ENCODE data around the gene PARD6A. TPM values are rescaled to one million over a fixed set of nuclear protein-coding genes. Genes with fewer than 3 reads are reported as not detected.

Gene PARD6A
- total and polyA plus RNA-seq, 2 of the 4 experiments (the other 2 are of a cell fraction) = 0.36 to 0.55 TPM

DNA sequence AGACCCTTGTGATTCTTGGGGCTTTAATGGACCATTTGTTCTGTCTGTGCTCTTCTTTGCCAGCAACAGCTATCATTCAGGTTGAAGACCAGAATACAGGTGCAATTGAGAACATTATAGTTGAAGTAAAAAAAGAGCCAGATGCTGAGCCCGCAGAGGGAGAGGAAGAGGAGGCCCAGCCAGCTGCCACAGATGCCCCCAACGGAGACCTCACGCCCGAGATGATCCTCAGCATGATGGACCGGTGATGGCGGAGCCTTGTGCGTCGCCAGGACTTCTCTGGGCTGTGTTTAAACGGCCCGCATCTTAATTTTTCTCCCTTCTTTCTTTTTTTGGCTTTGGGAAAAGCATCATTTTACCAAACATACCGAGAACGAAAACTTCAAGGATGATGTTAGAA is 23.1 kb upstream of the PARD6A start:
- Histone ChIP-seq H3K4me2 (ENCODE audit: low read depth, low read length) (no peak overlapping the region), H3K4me3 (ENCODE audit: insufficient read depth, low read depth, low read length) (no peak overlapping the region), H3K23ac (ENCODE audit: low read depth, low read length) (no peak overlapping the region), H3K9me1 (ENCODE audit: insufficient read depth, low read length) (no peaks in the 10 kb centered on the region), H3K14ac (replicated peaks; ENCODE audit: low read depth, low read length) (no peak overlapping the region), H2BK15ac (ENCODE audit: low read depth, low read length) (no peak overlapping the region), H2AK5ac (ENCODE audit: low read depth, low read length) (no peak overlapping the region), H3K79me1 (ENCODE audit: low read depth in 1 of 2, low read length in 2 of 2) (peaks cover 5 to 12% of the 10 kb centered on the region in 2 experiments; a peak in 3 of 4 replicates), H2AFZ (replicated peaks; ENCODE audit: low read length, poor library complexity) (no peak overlapping the region), H3K56ac (ENCODE audit: extremely low read depth, insufficient read depth, low read length) (no peak overlapping the region), H3K18ac (ENCODE audit: low read depth, low read length) (no peak overlapping the region), H2BK5ac (ENCODE audit: low read depth, low read length, poor library complexity, severe bottlenecking) (no peak overlapping the region), H3K27ac (ENCODE audit: insufficient read depth, low read length) (no peak overlapping the region), H3K4ac (ENCODE audit: low read depth, low read length) (no peak overlapping the region), H3K27me3 (ENCODE audit: control insufficient read depth, insufficient read depth, low read length) (no peaks in the 10 kb centered on the region), H2AK9ac (replicated peaks; ENCODE audit: low read depth, low read length, poor library complexity) (no peak overlapping the region), H4K20me1 (ENCODE audit: insufficient read depth, low read length) (peaks cover 5% of the 10 kb centered on the region), H4K8ac (ENCODE audit: low read depth in 2 of 2, low read length in 2 of 2) (no peak overlapping the region), H3K4me1 (ENCODE audit: control insufficient read depth, insufficient read depth, low read length) (peaks cover 7% of the 10 kb centered on the region; the same call in 1 of the 2 replicates), H4K5ac (ENCODE audit: low read depth, low read length) (no peak overlapping the region), H4K91ac (ENCODE audit: insufficient read depth, low read depth, low read length) (no peak overlapping the region), H2BK20ac (ENCODE audit: low read depth, low read length) (no peak overlapping the region), H3K9me3 (ENCODE audit: control insufficient read depth, insufficient read depth, low read length) (no peaks in the 10 kb centered on the region), H2BK120ac (ENCODE audit: low read depth, low read length) (no peak overlapping the region), H3K36me3 (ENCODE audit: control insufficient read depth, insufficient read depth, low read length) (peaks cover 27% of the 10 kb centered on the region), H3K9ac (ENCODE audit: low read depth, low read length) (no peak overlapping the region)
- BruUV-seq (replicated peaks) = no TSS peak
- ATAC-seq (ENCODE audit: low read depth) = no peak
- in situ Hi-C loops (cut with MboI; ENCODE audit: low sequenced_read_pairs) (no loop called here), intact Hi-C loops (cut with micrococcal nuclease) (no loop called here), dilution Hi-C loops (cut with HindIII; ENCODE audit: low sequenced_read_pairs, unreplicated experiment) (no loop called here)
- ChIA-PET POLR2A (ENCODE audit: unreplicated experiment) (no interaction called here), CTCF (no interaction called here)
- WGBS, 2 experiments (ENCODE audit: extremely low coverage in 2 of 2, insufficient read length in 1 of 2) = 100% methylated on average over 1 of the region's 12 CpGs; no CpG with 5 or more reads in 1 of the 2 experiments
- TF ChIP-seq MAFK (IDR thresholded peaks at IDR 0.05; ENCODE audit: low read depth, low read length) = no peak
- no peak for TF ChIP-seq MAZ (IDR thresholded peaks at IDR 0.05; ENCODE audit: borderline replicate concordance, low read depth, low read length)
- no peak for TF ChIP-seq POLR2A (IDR thresholded peaks at IDR 0.05; ENCODE audit: low read depth, low read length)
- no peak for TF ChIP-seq RCOR1 (IDR thresholded peaks at IDR 0.05; ENCODE audit: insufficient replicate concordance, low read length)
- TF ChIP-seq, protein P1, sequence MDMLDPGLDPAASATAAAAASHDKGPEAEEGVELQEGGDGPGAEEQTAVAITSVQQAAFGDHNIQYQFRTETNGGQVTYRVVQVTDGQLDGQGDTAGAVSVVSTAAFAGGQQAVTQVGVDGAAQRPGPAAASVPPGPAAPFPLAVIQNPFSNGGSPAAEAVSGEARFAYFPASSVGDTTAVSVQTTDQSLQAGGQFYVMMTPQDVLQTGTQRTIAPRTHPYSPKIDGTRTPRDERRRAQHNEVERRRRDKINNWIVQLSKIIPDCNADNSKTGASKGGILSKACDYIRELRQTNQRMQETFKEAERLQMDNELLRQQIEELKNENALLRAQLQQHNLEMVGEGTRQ (IDR thresholded peaks at IDR 0.05; ENCODE audit: low read depth, low read length) = no peak
- TF ChIP-seq CEBPB (IDR thresholded peaks at IDR 0.05; ENCODE audit: low read depth, low read length) = no peak
- TF ChIP-seq MXI1 (IDR thresholded peaks at IDR 0.05; ENCODE audit: borderline replicate concordance, low read depth, low read length) = no peak
- no peak for TF ChIP-seq BHLHE40 (IDR thresholded peaks at IDR 0.05; ENCODE audit: low read depth, low read length)
- no peak for TF ChIP-seq SMC3 (IDR thresholded peaks at IDR 0.05; ENCODE audit: low read depth, low read length)
- TF ChIP-seq, protein P2, sequence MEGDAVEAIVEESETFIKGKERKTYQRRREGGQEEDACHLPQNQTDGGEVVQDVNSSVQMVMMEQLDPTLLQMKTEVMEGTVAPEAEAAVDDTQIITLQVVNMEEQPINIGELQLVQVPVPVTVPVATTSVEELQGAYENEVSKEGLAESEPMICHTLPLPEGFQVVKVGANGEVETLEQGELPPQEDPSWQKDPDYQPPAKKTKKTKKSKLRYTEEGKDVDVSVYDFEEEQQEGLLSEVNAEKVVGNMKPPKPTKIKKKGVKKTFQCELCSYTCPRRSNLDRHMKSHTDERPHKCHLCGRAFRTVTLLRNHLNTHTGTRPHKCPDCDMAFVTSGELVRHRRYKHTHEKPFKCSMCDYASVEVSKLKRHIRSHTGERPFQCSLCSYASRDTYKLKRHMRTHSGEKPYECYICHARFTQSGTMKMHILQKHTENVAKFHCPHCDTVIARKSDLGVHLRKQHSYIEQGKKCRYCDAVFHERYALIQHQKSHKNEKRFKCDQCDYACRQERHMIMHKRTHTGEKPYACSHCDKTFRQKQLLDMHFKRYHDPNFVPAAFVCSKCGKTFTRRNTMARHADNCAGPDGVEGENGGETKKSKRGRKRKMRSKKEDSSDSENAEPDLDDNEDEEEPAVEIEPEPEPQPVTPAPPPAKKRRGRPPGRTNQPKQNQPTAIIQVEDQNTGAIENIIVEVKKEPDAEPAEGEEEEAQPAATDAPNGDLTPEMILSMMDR (conservative IDR thresholded peaks at IDR 0.05; ENCODE audit: low read depth, low read length) = no peak
- no peak for TF ChIP-seq CHD1 (IDR thresholded peaks at IDR 0.05; ENCODE audit: low read depth, low read length)
- TF ChIP-seq RAD21 (IDR thresholded peaks at IDR 0.05; ENCODE audit: low read length) = no peak
- TF ChIP-seq, protein P3, sequence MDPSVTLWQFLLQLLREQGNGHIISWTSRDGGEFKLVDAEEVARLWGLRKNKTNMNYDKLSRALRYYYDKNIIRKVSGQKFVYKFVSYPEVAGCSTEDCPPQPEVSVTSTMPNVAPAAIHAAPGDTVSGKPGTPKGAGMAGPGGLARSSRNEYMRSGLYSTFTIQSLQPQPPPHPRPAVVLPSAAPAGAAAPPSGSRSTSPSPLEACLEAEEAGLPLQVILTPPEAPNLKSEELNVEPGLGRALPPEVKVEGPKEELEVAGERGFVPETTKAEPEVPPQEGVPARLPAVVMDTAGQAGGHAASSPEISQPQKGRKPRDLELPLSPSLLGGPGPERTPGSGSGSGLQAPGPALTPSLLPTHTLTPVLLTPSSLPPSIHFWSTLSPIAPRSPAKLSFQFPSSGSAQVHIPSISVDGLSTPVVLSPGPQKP (IDR thresholded peaks at IDR 0.05; ENCODE audit: borderline replicate concordance, low read depth, low read length) = no peak
- TF ChIP-seq RFX5 (IDR thresholded peaks at IDR 0.05; ENCODE audit: low read depth, low read length) = no peak
- no peak for TF ChIP-seq NFE2L2 (IDR thresholded peaks at IDR 0.05; ENCODE audit: low read depth, low read length)
- TF ChIP-seq FOS (IDR thresholded peaks at IDR 0.05; ENCODE audit: low read depth, low read length) = no peak
- no peak for DNase-seq

Data from IMR-90 (cell line).